GM12873 (cell line): Measurements from ENCODE around the gene TBC1D4.

Experiments used
- CTCF ChIP-seq: IDR thresholded peaks from 2 replicates; pipeline ENCODE4 v1.5.1; 2012; ENCODE audit warnings: low read depth, mild to moderate bottlenecking, moderate library complexity, low read length, control low read depth; ENCODE audit not compliant: insufficient read depth; ENCODE audit errors: missing control alignments

TBC1D4 gene

GRCh38 chr13:75473468-75473867, 8.5 kb downstream of the TBC1D4 start:
- TF ChIP-seq CTCF: no peak

GRCh38 chr13:75470676-75471075, 11.3 kb downstream of the TBC1D4 start:
- TF ChIP-seq CTCF: no peak

- no peak for TF ChIP-seq CTCF
Measured at GRCh38 chr13:75469047-75469446, 12.9 kb downstream of the TBC1D4 start.

GRCh38 chr13:75468602-75469001, 13.4 kb downstream of the TBC1D4 start:
- TF ChIP-seq CTCF: no peak

- no peak for TF ChIP-seq CTCF
Measured at GRCh38 chr13:75468098-75468497, 13.9 kb downstream of the TBC1D4 start.

- no peak for TF ChIP-seq CTCF
Measured at GRCh38 chr13:75467040-75467728, 14.8 kb downstream of the TBC1D4 start.

GRCh38 chr13:75465236-75465635, 16.7 kb downstream of the TBC1D4 start:
- TF ChIP-seq CTCF: no peak
